Uterus (tissue), 2 donors: Measurements from ENCODE around the gene DNAH17.

ENCODE experiments used
- CTCF ChIP-seq, 4 experiments: fragments of 200-600 bp in 2 of 4; fragments of 450-650 bp in 2 of 4; sonication (generic) in 2 of 4; IDR thresholded peaks; one replicate each; pipeline ENCODE4 v1.5.1; 2016 to 2019; ENCODE audit warnings: antibody characterized with exemption in 4 of 4, mild to moderate bottlenecking in 2 of 4, moderate library complexity in 1 of 4
- POLR2A ChIP-seq, 2 donors: fragments of 450-650 bp; IDR thresholded peaks; one replicate each; pipeline ENCODE4 v1.6.1; 2016; ENCODE audit warnings: antibody characterized with exemption in 2 of 2, mild to moderate bottlenecking in 1 of 2, moderate library complexity in 1 of 2

GRCh38 chr17:78421534-78422266 is 155.5 kb downstream of the DNAH17 start:
- peak; percentile 96 to 100 (median 98) for TF ChIP-seq CTCF (IDR thresholded peaks at IDR 0.05)
- TF ChIP-seq POLR2A (IDR thresholded peaks at IDR 0.05) = no peak
